Osteoblast (primary cell): ENCODE data around the gene PDCD2L. TPM values are rescaled to one million over a fixed set of nuclear protein-coding genes. Genes with fewer than 3 reads are reported as not detected.

Experiments
- DNase-seq: peaks from one replicate; pipeline ENCODE4 v3.0.0; 2011; ENCODE audit warnings: low spot score, mixed read lengths; ENCODE audit not compliant: insufficient read length; ENCODE audit errors: missing footprints
- H2AFZ ChIP-seq: 2 replicates; pipeline ENCODE4 v1.6.0; 2011; ENCODE audit warnings: mild to moderate bottlenecking, low read length
- H3K27ac ChIP-seq: 2 replicates; pipeline ENCODE4 v1.5.1; 2011; ENCODE audit warnings: mild to moderate bottlenecking, low read depth, low read length, moderate library complexity
- H3K27me3 ChIP-seq: 2 replicates; pipeline ENCODE4 v1.6.0; 2012; ENCODE audit warnings: mild to moderate bottlenecking, control low read depth, inconsistent platforms, low read length, moderate library complexity; ENCODE audit not compliant: insufficient read depth
- H3K36me3 ChIP-seq: 2 replicates; pipeline ENCODE4 v1.5.1; 2011; ENCODE audit warnings: mild to moderate bottlenecking, low read length, control low read depth, moderate library complexity; ENCODE audit not compliant: insufficient read depth
- H3K4me1 ChIP-seq: 2 replicates; pipeline ENCODE4 v1.5.1; 2011; ENCODE audit warnings: mild to moderate bottlenecking, low read length, control low read depth, moderate library complexity; ENCODE audit not compliant: insufficient read depth
- H3K4me2 ChIP-seq: 2 replicates; pipeline ENCODE4 v1.6.0; 2011; ENCODE audit warnings: mild to moderate bottlenecking, low read length; ENCODE audit not compliant: insufficient read depth
- H3K4me3 ChIP-seq: fragments of 200-600 bp; sonication (generic); 3 replicates; pipeline ENCODE4 v1.5.1; 2012; ENCODE audit warnings: mild to moderate bottlenecking, low read length, inconsistent platforms; ENCODE audit not compliant: insufficient read depth
- H3K79me2 ChIP-seq: 2 replicates; pipeline ENCODE4 v1.6.0; 2012; ENCODE audit warnings: mild to moderate bottlenecking, low read length, control low read depth, inconsistent platforms; ENCODE audit not compliant: insufficient read depth
- H3K9me3 ChIP-seq: 2 replicates; pipeline ENCODE4 v1.5.1; 2011; ENCODE audit warnings: low read depth, low read length, control low read depth
- H4K20me1 ChIP-seq: 2 replicates; pipeline ENCODE4 v1.6.0; 2012; ENCODE audit warnings: mild to moderate bottlenecking, low read length, control low read depth; ENCODE audit not compliant: insufficient read depth
- CTCF ChIP-seq: IDR thresholded peaks from 2 replicates; pipeline ENCODE4 v1.5.1; 2011; ENCODE audit warnings: mild to moderate bottlenecking, low read depth, low read length, moderate library complexity; ENCODE audit errors: extremely low read depth
- total RNA-seq: library from RNA; depleted of rRNA; stranded (reverse); fragments of >200 nt; gene quantifications from 2 replicates; pipeline ENCODE4 v1.2.3, GENCODE V29; 2012

PDCD2L gene
- total RNA-seq, 1 donor = 10.5 TPM

GRCh38 chr19:34475026-34475974 is 71.1 kb downstream of the PDCD2L start:
- no peaks in the 10 kb centered on the region for H3K79me2 ChIP-seq
- H3K27ac ChIP-seq = peak overlapping the region; percentile 53
- no peak for TF ChIP-seq CTCF
- H3K4me1 ChIP-seq = peaks cover 24% of the 10 kb centered on the region
- H3K4me2 ChIP-seq = peak overlapping the region; percentile 57
- H3K9me3 ChIP-seq = no peaks in the 10 kb centered on the region
- H4K20me1 ChIP-seq = peaks cover 6% of the 10 kb centered on the region
- H3K27me3 ChIP-seq = no peaks in the 10 kb centered on the region
- peak; percentile 95 for DNase-seq
- H2AFZ ChIP-seq = no peak overlapping the region
- peak overlapping the region; percentile 14 for H3K4me3 ChIP-seq
- peaks cover 33% of the 10 kb centered on the region for H3K36me3 ChIP-seq

Other genes starting within 250 kb of the PDCD2L start
- gene LSM14A, start 231.9 kb upstream of the PDCD2L start, total RNA-seq = 77.8 and 85.8 TPM in 2 replicates
- gene GARRE1, start 149.8 kb upstream of the PDCD2L start, total RNA-seq = 25.0 and 29.8 TPM in 2 replicates
- gene GPI, start 39.2 kb upstream of the PDCD2L start, total RNA-seq = 122 and 133 TPM in 2 replicates
- 112 and 121 TPM in 2 replicates for gene UBA2, start 24.0 kb downstream of the PDCD2L start, total RNA-seq
- gene WTIP, start 77.4 kb downstream of the PDCD2L start, total RNA-seq = 38.7 and 43.9 TPM in 2 replicates